GM12872 (cell line): ENCODE data around the gene SRBD1.

ENCODE experiments used
- TF ChIP-seq, protein P1 (sequence below): IDR thresholded peaks from 3 replicates; pipeline ENCODE4 v1.5.1; 2011; ENCODE audit warnings: low read depth, mild to moderate bottlenecking, low read length, moderate library complexity; ENCODE audit not compliant: insufficient read depth

The SRBD1 gene

GRCh38 chr2:45591073-45591472, 20.0 kb downstream of the SRBD1 start:
- TF ChIP-seq, protein P1, sequence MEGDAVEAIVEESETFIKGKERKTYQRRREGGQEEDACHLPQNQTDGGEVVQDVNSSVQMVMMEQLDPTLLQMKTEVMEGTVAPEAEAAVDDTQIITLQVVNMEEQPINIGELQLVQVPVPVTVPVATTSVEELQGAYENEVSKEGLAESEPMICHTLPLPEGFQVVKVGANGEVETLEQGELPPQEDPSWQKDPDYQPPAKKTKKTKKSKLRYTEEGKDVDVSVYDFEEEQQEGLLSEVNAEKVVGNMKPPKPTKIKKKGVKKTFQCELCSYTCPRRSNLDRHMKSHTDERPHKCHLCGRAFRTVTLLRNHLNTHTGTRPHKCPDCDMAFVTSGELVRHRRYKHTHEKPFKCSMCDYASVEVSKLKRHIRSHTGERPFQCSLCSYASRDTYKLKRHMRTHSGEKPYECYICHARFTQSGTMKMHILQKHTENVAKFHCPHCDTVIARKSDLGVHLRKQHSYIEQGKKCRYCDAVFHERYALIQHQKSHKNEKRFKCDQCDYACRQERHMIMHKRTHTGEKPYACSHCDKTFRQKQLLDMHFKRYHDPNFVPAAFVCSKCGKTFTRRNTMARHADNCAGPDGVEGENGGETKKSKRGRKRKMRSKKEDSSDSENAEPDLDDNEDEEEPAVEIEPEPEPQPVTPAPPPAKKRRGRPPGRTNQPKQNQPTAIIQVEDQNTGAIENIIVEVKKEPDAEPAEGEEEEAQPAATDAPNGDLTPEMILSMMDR = no peak

GRCh38 chr2:45588158-45588829, 22.8 kb downstream of the SRBD1 start:
- TF ChIP-seq, protein P1 = no peak

DNA sequence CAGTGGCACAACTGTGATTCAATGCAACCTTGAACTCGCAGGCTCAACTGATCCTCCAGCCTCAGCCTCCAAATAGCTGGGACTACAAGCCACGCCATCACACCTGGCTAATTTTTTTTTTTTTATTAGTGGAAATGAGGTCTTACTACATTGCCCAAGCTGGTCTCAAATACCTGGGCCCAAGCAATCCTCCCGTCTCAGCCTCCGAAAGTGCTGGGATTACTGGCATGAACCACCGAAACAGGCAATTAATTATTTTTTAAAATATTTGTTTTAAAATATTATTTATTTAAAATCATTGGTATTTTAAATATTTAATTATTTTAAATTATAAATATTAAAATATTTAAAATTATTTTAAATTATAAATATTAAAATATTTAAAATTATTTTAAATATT, 24.5 kb downstream of the SRBD1 start:
- TF ChIP-seq, protein P1 = no peak

DNA sequence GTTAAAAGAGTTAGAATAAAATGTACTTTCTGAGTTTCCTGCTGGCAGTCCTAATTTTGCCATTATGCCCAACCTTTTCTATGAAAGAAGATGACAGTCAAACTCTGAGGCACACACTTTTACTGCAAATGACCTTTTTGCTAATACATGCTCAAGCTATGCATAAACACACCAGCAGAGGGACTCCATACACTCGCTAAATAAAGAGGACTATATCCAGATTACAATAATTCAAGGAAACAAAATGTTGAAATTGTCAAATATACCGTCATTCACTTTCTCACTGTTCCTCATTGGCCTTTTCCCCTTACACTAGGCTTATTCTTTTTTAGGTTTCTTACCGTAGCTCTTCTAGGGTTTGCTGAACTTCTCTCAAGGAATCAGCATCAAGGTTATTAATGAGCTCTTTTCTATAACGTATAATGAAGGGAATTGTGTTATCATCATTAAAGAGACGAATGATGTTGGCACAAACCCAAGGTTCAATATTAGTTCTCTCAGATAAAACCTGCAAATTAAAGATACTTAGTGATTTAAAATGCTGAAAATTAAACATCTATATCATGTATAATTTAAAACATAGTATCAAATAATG, 25.7 kb downstream of the SRBD1 start:
- TF ChIP-seq, protein P1 = peak; percentile 73

DNA sequence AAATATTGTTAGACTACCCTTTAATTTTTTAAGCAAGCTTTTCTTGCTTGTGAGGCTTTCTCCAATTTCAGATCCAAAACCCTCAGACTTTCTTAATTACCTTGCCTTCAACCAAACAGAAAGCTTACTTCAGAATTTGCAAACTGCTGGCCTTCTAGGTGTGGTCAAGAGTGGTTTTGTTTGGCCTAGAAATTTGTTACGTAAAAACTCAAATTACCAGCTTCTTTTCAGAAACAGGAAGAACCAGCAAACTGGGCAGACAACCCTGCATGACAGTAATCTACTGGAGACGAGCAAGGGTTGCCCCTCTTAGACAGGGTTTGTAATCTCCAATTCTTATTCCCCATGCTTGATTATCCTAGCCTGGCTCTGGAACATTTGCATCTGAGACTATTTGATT, 27.1 kb downstream of the SRBD1 start:
- TF ChIP-seq, protein P1 = no peak

DNA sequence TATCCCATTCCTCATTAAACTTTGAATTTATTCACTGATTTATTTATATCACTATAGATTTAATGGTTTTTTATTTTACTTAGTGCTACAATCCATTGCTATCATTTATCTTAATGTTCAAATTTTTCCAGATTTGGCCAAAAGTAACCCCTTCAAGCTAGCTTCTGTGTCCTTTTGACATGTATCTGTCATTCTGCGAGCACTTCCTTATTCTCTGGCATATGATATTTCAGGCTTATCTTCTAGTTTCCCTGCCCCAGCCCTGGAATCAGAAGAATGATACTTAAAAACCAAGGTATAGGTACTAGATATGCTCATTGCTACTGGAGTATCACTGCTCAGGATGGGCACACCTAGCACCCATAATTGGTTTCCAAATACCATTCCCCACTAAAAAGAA, 28.5 kb downstream of the SRBD1 start:
- TF ChIP-seq, protein P1 = no peak

DNA sequence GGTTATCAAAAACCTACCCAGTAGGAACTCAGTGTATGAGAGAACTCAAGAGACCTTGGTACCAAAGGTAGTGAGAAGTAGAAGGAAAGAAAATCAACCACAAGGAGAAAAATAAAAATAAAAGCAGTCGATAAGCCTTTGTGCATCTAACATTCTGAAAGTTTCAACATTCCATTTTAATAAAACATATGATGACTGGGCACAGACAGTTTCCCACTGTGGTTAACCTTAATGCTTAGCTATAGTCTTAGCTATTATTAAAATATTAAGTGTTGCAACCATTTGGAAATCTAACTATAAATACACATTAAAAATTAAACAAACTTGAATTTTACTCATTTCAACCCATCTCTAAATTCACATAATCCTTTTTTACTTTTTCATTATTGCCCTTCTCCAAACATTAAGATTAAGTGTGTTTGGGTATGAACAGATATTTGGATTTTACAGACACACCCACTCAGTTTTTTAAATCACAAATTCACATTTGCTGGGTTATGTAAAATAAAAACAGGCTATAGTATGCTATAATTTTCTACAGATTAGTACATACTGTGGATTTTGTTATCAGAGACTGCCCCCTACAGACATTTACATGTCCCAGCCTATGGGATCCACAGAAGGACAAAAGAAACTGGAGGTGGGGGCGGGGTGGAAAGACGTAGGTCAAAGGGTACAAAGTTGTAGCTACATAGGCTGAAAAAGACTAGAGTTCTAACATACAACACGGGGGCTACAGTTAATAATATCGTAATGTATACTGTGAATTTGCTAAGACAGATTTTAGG, 32.8 kb downstream of the SRBD1 start:
- TF ChIP-seq, protein P1 = no peak
